Measurements from ENCODE around the gene HSD17B1. TPM values are rescaled to one million over a fixed set of nuclear protein-coding genes. Genes with fewer than 3 reads are reported as not detected.

The HSD17B1 gene
- total and polyA plus RNA-seq, 2 of the 13 experiments (the other 11 are each of a cell fraction or from before 2014, with no cell fraction given): 0.54 to 0.93 TPM

GRCh38 chr17:42530952-42531454 lies 21.7 kb upstream of the HSD17B1 start (continued):
- no peak for TF ChIP-seq ZNF773 (CRISPR knock-in tag; IDR thresholded peaks at IDR 0.05; ENCODE audit: borderline replicate concordance)
- TF ChIP-seq ZBTB37 (CRISPR knock-in tag; IDR thresholded peaks at IDR 0.05): no peak
- TF ChIP-seq ZBTB2 (CRISPR knock-in tag; IDR thresholded peaks at IDR 0.05; ENCODE audit: low read depth): no peak
- TF ChIP-seq CHD4 (IDR thresholded peaks at IDR 0.05; ENCODE audit: borderline replicate concordance, low read length): peak; percentile 90; the same call in 1 of the 2 replicates
- peak; percentile 65; the same call in 1 of the 2 replicates for TF ChIP-seq MYPOP (CRISPR knock-in tag; IDR thresholded peaks at IDR 0.05)
- no peak for TF ChIP-seq ZNF34 (CRISPR knock-in tag; IDR thresholded peaks at IDR 0.05; ENCODE audit: borderline replicate concordance)
- TF ChIP-seq MIER2 (CRISPR knock-in tag; IDR thresholded peaks at IDR 0.05): 0 out of 2 replicates have a peak, but pooled peaks have one; percentile 37
- TF ChIP-seq ERF (CRISPR knock-in tag; IDR thresholded peaks at IDR 0.05): peak; percentile 80
- no peak; the same call in 1 of the 2 replicates for TF ChIP-seq SNAPC4 (CRISPR knock-in tag; IDR thresholded peaks at IDR 0.05)
- no peak for TF ChIP-seq MATR3 (CRISPR knock-in tag; IDR thresholded peaks at IDR 0.05)
- no peak for TF ChIP-seq ZNF207 (IDR thresholded peaks at IDR 0.05; ENCODE audit: borderline replicate concordance)
- no peak for TF ChIP-seq E2F2 (CRISPR knock-in tag; IDR thresholded peaks at IDR 0.05; ENCODE audit: borderline replicate concordance)
- peak in 1 of 2 experiments; percentile 47; a peak in 1 of 4 replicates for TF ChIP-seq REST (IDR thresholded peaks at IDR 0.05; ENCODE audit: borderline replicate concordance in 1 of 2, low read depth in 1 of 2, low read length in 2 of 2)
- TF ChIP-seq ZNF431 (CRISPR knock-in tag; IDR thresholded peaks at IDR 0.05; ENCODE audit: borderline replicate concordance, low read depth): 0 out of 2 replicates have a peak, but pooled peaks have one; percentile 85
